ENCODE results near the gene RHOC.

The RHOC gene

GRCh38 chr1:112665857-112666256 is 41.1 kb downstream of the RHOC start:
- TF ChIP-seq CTCF (IDR thresholded peaks at IDR 0.05; ENCODE audit: control insufficient read depth, insufficient read depth, low read depth, low read length, missing control alignments) = no peak

GRCh38 chr1:112651205-112651604 is 55.7 kb downstream of the RHOC start:
- TF ChIP-seq CTCF (IDR thresholded peaks at IDR 0.05; ENCODE audit: control insufficient read depth, insufficient read depth, low read depth, low read length, missing control alignments) = no peak
- H3K4me3 ChIP-seq (ENCODE audit: control insufficient read depth, low read depth, low read length) = no peak overlapping the region
- no peak for DNase-seq (ENCODE audit: low read depth)

More at GRCh38 chr1:112665857-112666256, 41.1 kb downstream of the RHOC start:
- DNase-seq (ENCODE audit: low read depth) = no peak
- H3K4me3 ChIP-seq (ENCODE audit: control insufficient read depth, low read depth, low read length) = no peak overlapping the region
